ENCODE results near the gene TBXT. TPM values are rescaled to one million over a fixed set of nuclear protein-coding genes. Genes with fewer than 3 reads are reported as not detected.
A peak's percentile ranks its signal among the peaks of the same experiment; 100 is the strongest.
"Not testable (repeated sequence)": the region's sequence is repeated elsewhere in the genome, so short reads cannot be mapped to it uniquely, and the experiment has no call there.

Gene TBXT
- total RNA-seq, 3 donors from 2014 or later = not detected

- no peaks in the 10 kb centered on the region for H3K9me3 ChIP-seq
- H3K4me3 ChIP-seq = no peak overlapping the region
- ATAC-seq (no peak), DNase-seq (no peak)
- no peaks in the 10 kb centered on the region for H3K36me3 ChIP-seq (ENCODE audit: low read depth)
- no peaks in the 10 kb centered on the region for H3K4me1 ChIP-seq (ENCODE audit: low read depth)
- TF ChIP-seq CTCF (IDR thresholded peaks at IDR 0.05) = no peak
- intact Hi-C loops (cut with DNase I, micrococcal nuclease) = no loop called here
These were observed 8.5 kb upstream of the TBXT start for GRCh38 chr6:166176106-166176505.

- intact Hi-C loops (cut with DNase I, micrococcal nuclease); DNase-seq; H3K36me3 ChIP-seq (ENCODE audit: low read depth); H3K9me3 ChIP-seq; H3K4me1 ChIP-seq (ENCODE audit: low read depth); H3K4me3 ChIP-seq; ATAC-seq: not testable (repeated sequence)
These were observed 7.4 kb upstream of the TBXT start for GRCh38 chr6:166175093-166175492.

GRCh38 chr6:166174031-166174430 is 6.4 kb upstream of the TBXT start:
- ATAC-seq = no peak
- no peak for TF ChIP-seq CTCF (IDR thresholded peaks at IDR 0.05)
- H3K36me3 ChIP-seq (ENCODE audit: low read depth) = no peaks in the 10 kb centered on the region

GRCh38 chr6:166173281-166173951 is 5.8 kb upstream of the TBXT start:
- intact Hi-C loops (cut with DNase I, micrococcal nuclease) = no loop called here
- Histone ChIP-seq H3K9me3 (no peaks in the 10 kb centered on the region), H3K4me1 (ENCODE audit: low read depth) (peaks cover 7% of the 10 kb centered on the region), H3K4me3 (no peak overlapping the region), H3K36me3 (ENCODE audit: low read depth) (no peaks in the 10 kb centered on the region)
- TF ChIP-seq CTCF (IDR thresholded peaks at IDR 0.05) = no peak
- ATAC-seq (peak; percentile 28), DNase-seq (no peak)

More at GRCh38 chr6:166174031-166174430, 6.4 kb upstream of the TBXT start:
- no peak for DNase-seq
- Histone ChIP-seq H3K9me3 (no peaks in the 10 kb centered on the region), H3K4me3 (no peak overlapping the region), H3K4me1 (ENCODE audit: low read depth) (peaks cover under 1% of the 10 kb centered on the region)
- intact Hi-C loops (cut with DNase I, micrococcal nuclease) = no loop called here

GRCh38 chr6:166172546-166172945 is 4.9 kb upstream of the TBXT start:
- Histone ChIP-seq H3K4me3 (no peak overlapping the region), H3K9me3 (no peaks in the 10 kb centered on the region), H3K4me1 (ENCODE audit: low read depth) (peaks cover 14% of the 10 kb centered on the region), H3K36me3 (ENCODE audit: low read depth) (no peaks in the 10 kb centered on the region)
- intact Hi-C loops (cut with DNase I, micrococcal nuclease) = no loop called here
- no peak for ATAC-seq
- DNase-seq = no peak
- no peak for TF ChIP-seq CTCF (IDR thresholded peaks at IDR 0.05)

GRCh38 chr6:166169549-166170421 is 2.1 kb upstream of the TBXT start:
- no peak for TF ChIP-seq CTCF (IDR thresholded peaks at IDR 0.05)
- no peaks in the 10 kb centered on the region for H3K36me3 ChIP-seq (ENCODE audit: low read depth)
- no peak for ATAC-seq
- no peak overlapping the region for H3K4me3 ChIP-seq
- no peaks in the 10 kb centered on the region for H3K9me3 ChIP-seq
- DNase-seq = no peak
- peaks cover 17% of the 10 kb centered on the region for H3K4me1 ChIP-seq (ENCODE audit: low read depth)
- intact Hi-C loops (cut with DNase I, micrococcal nuclease) = no loop called here
